Stimulated activated CD4-positive, alpha-beta T cell treated with anti-CD3 and anti-CD28 coated beads, Interleukin-4, amount 100 ng/mL, for 48 hours (primary cell): ENCODE results near the gene KIAA2012.

Experiments
- DNase-seq, 2 donors: peaks; one replicate each; pipeline ENCODE4 v3.0.0-alpha.2; 2020; ENCODE audit warnings: low read depth in 2 of 2

KIAA2012 gene

GRCh38 chr2:202079310-202079709, 6.3 kb downstream of the KIAA2012 start:
- DNase-seq, result no peak

- no peak for DNase-seq
Observed at GRCh38 chr2:202084265-202084664, 11.2 kb downstream of the KIAA2012 start.

- no peak for DNase-seq
Observed at GRCh38 chr2:202088777-202089176, 15.7 kb downstream of the KIAA2012 start.

- no peak for DNase-seq
Observed at GRCh38 chr2:202090530-202090929, 17.5 kb downstream of the KIAA2012 start.

- DNase-seq, result no peak
Observed at GRCh38 chr2:202091476-202091875, 18.4 kb downstream of the KIAA2012 start.

GRCh38 chr2:202094426-202094986, 21.5 kb downstream of the KIAA2012 start:
- no peak for DNase-seq

- DNase-seq, result no peak
Observed at GRCh38 chr2:202095235-202095634, 22.2 kb downstream of the KIAA2012 start.

GRCh38 chr2:202096736-202097135, 23.7 kb downstream of the KIAA2012 start:
- no peak for DNase-seq

GRCh38 chr2:202098291-202098690, 25.2 kb downstream of the KIAA2012 start:
- no peak for DNase-seq

- DNase-seq, result no peak
Observed at GRCh38 chr2:202099515-202099914, 26.5 kb downstream of the KIAA2012 start.

- no peak for DNase-seq
Observed at GRCh38 chr2:202100176-202100575, 27.1 kb downstream of the KIAA2012 start.

- DNase-seq, result no peak
Observed at GRCh38 chr2:202101026-202101579, 28.0 kb downstream of the KIAA2012 start.

GRCh38 chr2:202102425-202103000, 29.5 kb downstream of the KIAA2012 start:
- DNase-seq, result no peak

GRCh38 chr2:202104286-202104870, 31.3 kb downstream of the KIAA2012 start:
- peak; percentile 40 to 62 for DNase-seq

GRCh38 chr2:202105025-202105424, 32.0 kb downstream of the KIAA2012 start:
- no peak for DNase-seq

GRCh38 chr2:202108345-202108744, 35.3 kb downstream of the KIAA2012 start:
- DNase-seq, result no peak

GRCh38 chr2:202109139-202109736, 36.2 kb downstream of the KIAA2012 start:
- no peak for DNase-seq

GRCh38 chr2:202109737-202110184, 36.7 kb downstream of the KIAA2012 start:
- DNase-seq, result no peak

- no peak for DNase-seq
Observed at GRCh38 chr2:202110491-202110890, 37.4 kb downstream of the KIAA2012 start.

GRCh38 chr2:202112041-202112440, 39.0 kb downstream of the KIAA2012 start:
- no peak for DNase-seq

GRCh38 chr2:202113571-202114142, 40.6 kb downstream of the KIAA2012 start:
- DNase-seq, result no peak

GRCh38 chr2:202114291-202114690, 41.2 kb downstream of the KIAA2012 start:
- no peak for DNase-seq
